AG08396 (cell line): Measurements from ENCODE around the gene COL6A5.
"Not testable (repeated sequence)": the region's sequence is repeated elsewhere in the genome, so short reads cannot be mapped to it uniquely, and the experiment has no call there.

Source experiments
- DNase-seq: peaks from one replicate; pipeline ENCODE4 v3.0.0; 2012; ENCODE audit warnings: low spot score, mixed read lengths

Gene COL6A5

GRCh38 chr3:130345487-130346079, at the start of gene COL6A5:
Gene COL6A5 (plus strand): TSS chr3:130345672. CDS start chr3:130373639, 27,967 bp downstream.
- no peak for DNase-seq

GRCh38 chr3:130299531-130299930, 45.9 kb upstream of the COL6A5 start:
- DNase-seq: no peak

- DNase-seq: no peak
These were observed 44.6 kb upstream of the COL6A5 start for GRCh38 chr3:130300888-130301287.

GRCh38 chr3:130310109-130310508, 35.4 kb upstream of the COL6A5 start:
- DNase-seq: no peak

- DNase-seq: no peak
These were observed 33.1 kb upstream of the COL6A5 start for GRCh38 chr3:130312374-130312773.

- DNase-seq: peak; percentile 30
These were observed 29.3 kb upstream of the COL6A5 start for GRCh38 chr3:130316169-130316568.

GRCh38 chr3:130323503-130323902, 22.0 kb upstream of the COL6A5 start:
- no peak for DNase-seq

GRCh38 chr3:130340766-130341165, 4.7 kb upstream of the COL6A5 start:
- no peak for DNase-seq

GRCh38 chr3:130341388-130341787, 4.1 kb upstream of the COL6A5 start:
- DNase-seq: no peak

GRCh38 chr3:130341882-130342281, 3.6 kb upstream of the COL6A5 start:
- no peak for DNase-seq

GRCh38 chr3:130342821-130343661, 2.4 kb upstream of the COL6A5 start:
- DNase-seq: no peak

GRCh38 chr3:130348258-130348657, 2.8 kb downstream of the COL6A5 start:
- not testable (repeated sequence) for DNase-seq

GRCh38 chr3:130354430-130354829, 9.0 kb downstream of the COL6A5 start:
- DNase-seq: no peak

- DNase-seq: no peak
These were observed 28.6 kb downstream of the COL6A5 start for GRCh38 chr3:130374033-130374432.

GRCh38 chr3:130374908-130375307, 29.4 kb downstream of the COL6A5 start:
- DNase-seq: no peak

GRCh38 chr3:130377960-130378676, 32.6 kb downstream of the COL6A5 start:
- DNase-seq: no peak

- DNase-seq: no peak
These were observed 33.3 kb downstream of the COL6A5 start for GRCh38 chr3:130378677-130379191.

GRCh38 chr3:130379274-130379673, 33.8 kb downstream of the COL6A5 start:
- DNase-seq: no peak

- no peak for DNase-seq
These were observed 34.9 kb downstream of the COL6A5 start for GRCh38 chr3:130380398-130380797.

- DNase-seq: no peak
These were observed 38.0 kb downstream of the COL6A5 start for GRCh38 chr3:130383424-130383823.

- no peak for DNase-seq
These were observed 39.1 kb downstream of the COL6A5 start for GRCh38 chr3:130384476-130385025.

GRCh38 chr3:130386604-130387263, 41.3 kb downstream of the COL6A5 start:
- DNase-seq: no peak
